Endothelial cell (in vitro differentiated cells): ENCODE data around the gene ARSG. TPM values are rescaled to one million over a fixed set of nuclear protein-coding genes. Genes with fewer than 3 reads are reported as not detected.

Experiments
- DNase-seq: peaks from one replicate; pipeline ENCODE4 v3.0.0; 2021; ENCODE audit warnings: low spot score
- H3K27ac Mint-ChIP-seq: one replicate; pipeline ENCODE4 v1.8.0; 2021; ENCODE audit warnings: mixed read lengths, inconsistent platforms; ENCODE audit not compliant: unreplicated experiment
- H3K27me3 Mint-ChIP-seq: one replicate; pipeline ENCODE4 v1.8.0; 2021; ENCODE audit warnings: mild to moderate bottlenecking, moderate library complexity, mixed read lengths, inconsistent platforms; ENCODE audit not compliant: unreplicated experiment
- H3K36me3 Mint-ChIP-seq: one replicate; pipeline ENCODE4 v1.8.0; 2021; ENCODE audit warnings: mild to moderate bottlenecking, low read depth, mixed read lengths, inconsistent platforms; ENCODE audit not compliant: unreplicated experiment
- H3K4me1 Mint-ChIP-seq: one replicate; pipeline ENCODE4 v1.8.0; 2021; ENCODE audit warnings: mild to moderate bottlenecking, mixed read lengths, inconsistent platforms; ENCODE audit not compliant: unreplicated experiment
- H3K4me3 Mint-ChIP-seq: one replicate; pipeline ENCODE4 v1.8.0; 2021; ENCODE audit warnings: mild to moderate bottlenecking, mixed read lengths, inconsistent platforms; ENCODE audit not compliant: unreplicated experiment
- H3K9me3 Mint-ChIP-seq: one replicate; pipeline ENCODE4 v1.8.0; 2021; ENCODE audit warnings: mixed read lengths, inconsistent platforms; ENCODE audit not compliant: unreplicated experiment
- CTCF ChIP-seq: fragments of 200-600 bp; sonication (generic); IDR thresholded peaks from one replicate; pipeline ENCODE4 v1.5.0; 2021; ENCODE audit warnings: antibody characterized with exemption; ENCODE audit not compliant: unreplicated experiment
- total RNA-seq: library from RNA; stranded (reverse); fragmentation: NEBNext Ultra II Directional; extraction: Animal tissue kit (Norgen Biotek cat#: 25700); gene quantifications from one replicate; pipeline ENCODE4 v1.2.1, GENCODE V29; 2021; ENCODE audit not compliant: unreplicated experiment

The ARSG gene
- total RNA-seq, 1 donor from 2014 or later = 9.8 TPM

GRCh38 chr17:68423251-68423650, 132.0 kb downstream of the ARSG start:
- H3K4me3 Mint-ChIP-seq = no peak overlapping the region

GRCh38 chr17:68424203-68424602, 132.9 kb downstream of the ARSG start:
- no peak for DNase-seq
- no peak overlapping the region for H3K27ac Mint-ChIP-seq
- no peak for TF ChIP-seq CTCF

More at GRCh38 chr17:68423251-68423650, 132.0 kb downstream of the ARSG start:
- H3K4me1 Mint-ChIP-seq = no peaks in the 10 kb centered on the region
- TF ChIP-seq CTCF = no peak
- H3K27me3 Mint-ChIP-seq = peaks cover 7% of the 10 kb centered on the region
- no peaks in the 10 kb centered on the region for H3K9me3 Mint-ChIP-seq
- H3K36me3 Mint-ChIP-seq = peaks cover 44% of the 10 kb centered on the region
- H3K27ac Mint-ChIP-seq = no peak overlapping the region
- DNase-seq = no peak

GRCh38 chr17:68424861-68425260, 133.6 kb downstream of the ARSG start:
- Mint-ChIP-seq H3K9me3 (no peaks in the 10 kb centered on the region), H3K4me1 (no peaks in the 10 kb centered on the region), H3K27ac (no peak overlapping the region), H3K27me3 (peaks cover 4% of the 10 kb centered on the region), H3K4me3 (no peak overlapping the region), H3K36me3 (peaks cover 42% of the 10 kb centered on the region)
- DNase-seq = no peak
- TF ChIP-seq CTCF = no peak

More at GRCh38 chr17:68424203-68424602, 132.9 kb downstream of the ARSG start:
- peaks cover 46% of the 10 kb centered on the region for H3K36me3 Mint-ChIP-seq
- no peak overlapping the region for H3K4me3 Mint-ChIP-seq
- H3K9me3 Mint-ChIP-seq = no peaks in the 10 kb centered on the region
- H3K4me1 Mint-ChIP-seq = no peaks in the 10 kb centered on the region
- peaks cover 7% of the 10 kb centered on the region for H3K27me3 Mint-ChIP-seq

GRCh38 chr17:68425979-68426378, 134.7 kb downstream of the ARSG start:
- no peaks in the 10 kb centered on the region for H3K4me1 Mint-ChIP-seq
- H3K9me3 Mint-ChIP-seq = no peaks in the 10 kb centered on the region
- H3K27me3 Mint-ChIP-seq = peaks cover 4% of the 10 kb centered on the region
- peak overlapping the region; percentile 47 for H3K4me3 Mint-ChIP-seq
- no peak for TF ChIP-seq CTCF
- peaks cover 34% of the 10 kb centered on the region for H3K36me3 Mint-ChIP-seq
- no peak for DNase-seq
- no peak overlapping the region for H3K27ac Mint-ChIP-seq

GRCh38 chr17:68427575-68427974, 136.3 kb downstream of the ARSG start:
- H3K36me3 Mint-ChIP-seq = peaks cover 36% of the 10 kb centered on the region
- DNase-seq = no peak
- no peak for TF ChIP-seq CTCF
- peaks cover 2% of the 10 kb centered on the region for H3K27me3 Mint-ChIP-seq
- H3K27ac Mint-ChIP-seq = no peak overlapping the region
- no peaks in the 10 kb centered on the region for H3K4me1 Mint-ChIP-seq
- no peaks in the 10 kb centered on the region for H3K9me3 Mint-ChIP-seq
- H3K4me3 Mint-ChIP-seq = no peak overlapping the region
